C4-2B (cell line): ENCODE measurements around the gene ANKRD40CL.

Experiments used
- H3K27ac ChIP-seq: fragments of 450-650 bp; 2 replicates; pipeline ENCODE4 v1.5.1; 2017
- ZFX ChIP-seq: fragments of 450-650 bp; IDR thresholded peaks from 2 replicates; pipeline ENCODE4 v1.6.1; 2017
- TF ChIP-seq, protein P1 (sequence below): fragments of 450-650 bp; conservative IDR thresholded peaks from 2 replicates; pipeline ENCODE4 v1.5.1; 2017; ENCODE audit warnings: mild to moderate bottlenecking

Gene ANKRD40CL, protein sequence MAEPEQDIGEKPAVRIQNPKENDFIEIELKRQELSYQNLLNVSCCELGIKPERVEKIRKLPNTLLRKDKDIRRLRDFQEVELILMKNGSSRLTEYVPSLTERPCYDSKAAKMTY

DNA sequence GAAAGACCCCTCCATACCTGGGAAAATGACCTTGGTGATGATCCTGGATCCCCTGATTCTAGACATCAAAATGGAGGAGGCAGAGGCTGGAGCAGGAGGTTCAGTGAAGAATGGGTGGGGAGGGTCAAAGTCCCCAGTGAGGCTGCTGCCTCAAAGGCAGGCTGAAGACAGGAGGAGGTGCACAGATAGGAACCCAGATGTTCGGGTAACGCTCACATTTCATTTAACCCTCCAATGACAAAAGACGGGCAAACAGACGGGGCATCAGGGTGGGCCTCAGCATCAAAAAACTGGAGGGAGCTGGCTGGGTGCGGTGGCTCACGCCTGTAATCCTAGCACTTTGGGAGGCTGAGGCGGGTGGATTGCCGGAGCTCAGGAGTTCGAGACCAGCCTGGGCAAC lies at the start of gene ANKRD40CL:
ANKRD40CL (minus strand) TSS at position 73 of the 400 bp plus-strand sequence. CDS start 605 bp downstream, outside the sequence.
- H3K27ac ChIP-seq = peak within 1 kb of the TSS; percentile 25
- no peak for TF ChIP-seq ZFX
- TF ChIP-seq, protein P1, sequence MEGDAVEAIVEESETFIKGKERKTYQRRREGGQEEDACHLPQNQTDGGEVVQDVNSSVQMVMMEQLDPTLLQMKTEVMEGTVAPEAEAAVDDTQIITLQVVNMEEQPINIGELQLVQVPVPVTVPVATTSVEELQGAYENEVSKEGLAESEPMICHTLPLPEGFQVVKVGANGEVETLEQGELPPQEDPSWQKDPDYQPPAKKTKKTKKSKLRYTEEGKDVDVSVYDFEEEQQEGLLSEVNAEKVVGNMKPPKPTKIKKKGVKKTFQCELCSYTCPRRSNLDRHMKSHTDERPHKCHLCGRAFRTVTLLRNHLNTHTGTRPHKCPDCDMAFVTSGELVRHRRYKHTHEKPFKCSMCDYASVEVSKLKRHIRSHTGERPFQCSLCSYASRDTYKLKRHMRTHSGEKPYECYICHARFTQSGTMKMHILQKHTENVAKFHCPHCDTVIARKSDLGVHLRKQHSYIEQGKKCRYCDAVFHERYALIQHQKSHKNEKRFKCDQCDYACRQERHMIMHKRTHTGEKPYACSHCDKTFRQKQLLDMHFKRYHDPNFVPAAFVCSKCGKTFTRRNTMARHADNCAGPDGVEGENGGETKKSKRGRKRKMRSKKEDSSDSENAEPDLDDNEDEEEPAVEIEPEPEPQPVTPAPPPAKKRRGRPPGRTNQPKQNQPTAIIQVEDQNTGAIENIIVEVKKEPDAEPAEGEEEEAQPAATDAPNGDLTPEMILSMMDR = no peak

DNA sequence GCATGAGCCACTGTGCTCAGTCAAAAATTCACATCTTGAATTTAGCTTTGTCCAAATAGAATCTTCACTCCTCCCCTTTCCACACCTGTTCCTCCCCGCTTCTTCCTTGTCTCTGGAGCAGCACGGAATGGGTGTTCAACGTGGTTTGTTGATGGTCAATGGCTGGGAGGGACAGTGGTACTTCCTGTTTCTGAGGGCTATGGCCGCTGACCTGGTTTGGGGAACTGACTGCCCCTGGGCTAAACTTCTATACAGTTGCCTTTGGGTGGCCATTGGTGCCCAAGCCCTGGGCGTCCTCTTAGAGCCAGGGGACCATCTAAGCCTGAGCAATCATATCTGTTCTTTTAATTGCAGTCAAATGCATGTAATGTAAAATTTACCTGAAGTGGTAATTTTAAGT lies 49.0 kb upstream of the ANKRD40CL start:
- TF ChIP-seq, protein P1 = no peak
- no peak for TF ChIP-seq ZFX
- no peak overlapping the region for H3K27ac ChIP-seq

DNA sequence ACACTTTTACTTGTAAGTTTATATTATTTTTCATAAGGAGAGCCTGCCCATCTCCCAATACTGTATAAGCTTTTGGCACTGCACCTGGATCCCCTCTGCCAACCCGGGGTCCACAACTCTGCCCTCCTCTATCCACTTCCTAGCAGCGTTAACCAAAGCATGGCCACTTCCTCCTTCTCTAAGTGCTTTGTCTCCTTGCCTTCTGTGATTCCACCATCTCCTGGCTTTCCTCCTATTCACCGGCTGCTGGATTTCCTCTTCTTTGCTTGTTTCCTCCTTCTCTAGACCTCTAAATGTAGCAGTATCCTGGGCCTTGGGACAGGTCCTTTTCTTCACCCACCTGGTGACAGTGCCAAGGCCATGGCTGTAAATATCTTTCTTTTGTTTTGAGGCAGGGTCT lies 48.1 kb upstream of the ANKRD40CL start:
- no peak overlapping the region for H3K27ac ChIP-seq
- TF ChIP-seq, protein P1 = no peak
- no peak for TF ChIP-seq ZFX

DNA sequence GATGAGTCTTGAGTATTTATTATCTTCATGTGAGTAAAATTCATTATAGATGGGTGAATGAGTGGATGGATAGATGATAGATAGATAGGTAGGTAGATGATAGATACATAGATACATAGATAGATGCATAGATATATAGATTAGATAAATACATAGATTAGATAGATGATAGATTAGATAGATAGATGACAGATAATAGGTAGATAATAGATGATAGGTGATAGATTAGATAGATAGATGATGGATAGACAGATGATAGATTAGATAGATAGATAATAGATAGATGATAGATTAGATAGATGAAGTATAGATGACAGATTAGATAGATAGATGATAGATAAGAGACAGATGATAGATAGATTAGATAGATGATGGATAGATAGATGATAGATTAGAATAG lies 46.3 kb upstream of the ANKRD40CL start:
- TF ChIP-seq, protein P1 = no peak
- TF ChIP-seq ZFX = no peak
- no peak overlapping the region for H3K27ac ChIP-seq

DNA sequence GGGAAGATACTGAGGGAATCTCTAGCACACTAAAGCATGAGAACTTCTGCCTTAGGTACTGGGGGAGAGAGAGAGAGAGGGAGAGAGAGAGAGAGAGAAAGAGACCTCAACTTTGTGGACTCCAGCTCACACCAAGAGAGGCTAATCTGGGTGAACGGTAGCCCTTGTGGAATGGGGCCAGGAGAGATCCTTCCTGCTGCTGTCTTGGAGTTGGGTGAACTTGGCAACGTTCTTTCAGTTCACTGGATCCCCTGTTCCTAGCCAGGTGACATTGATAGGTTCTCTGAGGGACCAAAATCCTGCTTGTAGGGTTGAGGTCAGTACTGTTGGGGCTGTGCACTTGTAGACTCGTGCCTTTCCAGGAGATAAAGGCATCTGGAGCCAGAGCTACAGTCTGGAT lies 41.6 kb upstream of the ANKRD40CL start:
- no peak overlapping the region for H3K27ac ChIP-seq
- TF ChIP-seq, protein P1 = no peak
- TF ChIP-seq ZFX = no peak

DNA sequence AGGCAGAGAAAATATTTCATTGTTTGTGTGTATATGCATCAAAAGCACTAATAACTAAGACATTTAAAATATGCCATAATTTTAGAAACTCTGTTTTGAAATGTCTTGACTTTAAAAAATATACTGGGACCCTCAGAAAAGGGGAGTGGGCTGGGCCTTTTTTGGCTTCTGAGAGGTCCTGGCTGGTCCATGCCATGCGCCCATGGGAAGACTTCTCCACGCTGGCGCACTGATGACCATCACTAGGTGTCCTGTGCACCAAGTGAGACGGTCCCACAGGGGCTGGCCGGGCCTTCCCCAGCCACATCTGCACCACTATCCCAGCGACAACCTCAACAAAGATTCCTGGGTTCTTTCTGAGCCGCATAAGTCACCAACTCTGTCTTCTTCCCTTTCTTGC lies 41.1 kb upstream of the ANKRD40CL start:
- TF ChIP-seq, protein P1 = no peak
- no peak for TF ChIP-seq ZFX
- H3K27ac ChIP-seq = no peak overlapping the region

DNA sequence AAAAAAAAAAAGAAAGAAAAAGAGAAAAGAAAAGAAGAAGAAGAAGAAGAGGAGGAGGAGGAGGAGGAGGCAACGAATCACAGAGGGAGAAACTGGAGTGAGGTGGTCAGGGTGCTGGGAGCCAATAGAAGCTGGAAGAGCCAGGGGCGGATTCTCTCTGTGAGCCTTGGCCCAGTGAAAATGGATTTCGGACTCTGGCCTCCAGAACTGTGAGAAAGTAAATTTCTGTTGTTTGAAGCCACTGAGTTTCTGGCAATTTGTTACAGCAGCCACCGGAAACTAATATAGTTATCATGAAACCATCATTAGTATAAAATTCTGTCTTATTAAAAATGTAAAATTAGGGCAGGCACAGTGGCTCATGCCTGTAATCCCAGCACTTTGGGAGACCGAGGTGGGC lies 40.4 kb upstream of the ANKRD40CL start:
- no peak overlapping the region for H3K27ac ChIP-seq
- no peak for TF ChIP-seq ZFX

DNA sequence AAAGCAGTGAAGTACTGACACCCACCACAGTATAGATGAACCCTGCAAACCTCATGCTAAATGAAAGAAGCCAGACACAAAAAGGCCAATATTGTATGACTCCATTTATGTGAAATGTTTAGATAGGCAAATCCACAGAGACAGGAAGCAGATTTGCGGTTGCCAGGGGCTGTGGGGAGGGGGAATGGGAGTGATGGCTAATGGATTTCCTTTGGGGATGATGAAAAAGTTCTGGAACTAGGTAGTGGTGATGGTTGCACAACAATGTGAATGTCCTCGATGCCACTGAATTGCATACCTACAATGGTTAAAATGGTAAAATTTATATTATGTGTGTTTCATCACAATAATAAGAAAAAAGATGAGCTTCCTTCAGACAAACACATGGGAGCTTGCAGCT lies 39.7 kb upstream of the ANKRD40CL start:
- TF ChIP-seq, protein P1 = no peak
- TF ChIP-seq ZFX = no peak
- H3K27ac ChIP-seq = no peak overlapping the region
